K562 (cell line): ENCODE measurements around the gene FGF2. TPM values are rescaled to one million over a fixed set of nuclear protein-coding genes. Genes with fewer than 3 reads are reported as not detected.

Experiments used
- CHD7 ChIP-seq: fragments of 200-600 bp; sonication (generic); IDR thresholded peaks from one replicate; pipeline ENCODE4 v1.6.1; 2012; ENCODE audit warnings: mild to moderate bottlenecking, low read depth, low read length, inconsistent platforms
- FOSL1 ChIP-seq: fragments of 200-800 bp; sonication (Bioruptor generic); conservative IDR thresholded peaks from 2 replicates; pipeline ENCODE4 v1.6.1; 2016; ENCODE audit warnings: missing genetic modification characterization, missing compliant biosample characterization
- MAX ChIP-seq: sonication (generic); formaldehyde crosslinking; IDR thresholded peaks from 2 replicates; pipeline ENCODE4 v1.9.0; 2022; ENCODE audit warnings: mild to moderate bottlenecking, missing genetic modification reagents
- SUPT5H ChIP-seq: fragments of 450-650 bp; IDR thresholded peaks from 2 replicates; pipeline ENCODE4 v1.6.1; 2016
- YBX1 ChIP-seq: fragments of 450-650 bp; IDR thresholded peaks from 2 replicates; pipeline ENCODE4 v1.7.1; 2016; ENCODE audit warnings: mild to moderate bottlenecking
- ZNF197 ChIP-seq: fragments of 200-800 bp; sonication (Bioruptor generic); IDR thresholded peaks from 2 replicates; pipeline ENCODE4 v1.6.1; 2016; ENCODE audit warnings: low read depth, missing genetic modification characterization, missing compliant biosample characterization
- ZNF592 ChIP-seq: fragments of 450-650 bp; IDR thresholded peaks from 2 replicates; pipeline ENCODE4 v1.6.1; 2017; ENCODE audit warnings: antibody characterized with exemption, mild to moderate bottlenecking
- ZNF639 ChIP-seq, 2 experiments: fragments of 200-800 bp in 1 of 2; sonication (Bioruptor generic) in 1 of 2; sonication (generic) in 1 of 2; formaldehyde crosslinking in 1 of 2; IDR thresholded peaks in 1 of 2; conservative IDR thresholded peaks in 1 of 2; 2 replicates each; pipeline versions ENCODE4 v1.5.0 to v1.6.1; 2016 to 2020; ENCODE audit warnings: missing compliant biosample characterization in 1 of 2, missing genetic modification characterization in 1 of 2, missing genetic modification reagents in 1 of 2
- ZZZ3 ChIP-seq: fragments of 450-650 bp; IDR thresholded peaks from 2 replicates; pipeline ENCODE4 v1.6.1; 2016; ENCODE audit warnings: antibody characterized with exemption, mild to moderate bottlenecking, moderate library complexity
- polyA plus RNA-seq, 8 experiments: library from polyadenylated mRNA; depleted of rRNA in 4 of 8; stranded (reverse) in 5 of 8; unstranded in 3 of 8; fragments of >200 nt; fragmentation: Nextera tagmentation in 2 of 8; fragmentation: Illumina TruSeq in 1 of 8; extraction: Ambion mirVana in 2 of 8; extraction: Trizol in 1 of 8; gene quantifications; 2 replicates each; pipeline versions ENCODE4 v1.2.1 to v1.2.3, GENCODE V29; 2011 to 2014; ENCODE audit warnings: inconsistent platforms in 1 of 8, missing spikeins in 1 of 8
- total RNA-seq, 7 experiments: library from RNA; depleted of rRNA in 6 of 7; stranded (reverse); fragments of >200 nt in 6 of 7; fragmentation: Illumina TruSeq in 2 of 7; extraction: Trizol in 2 of 7; gene quantifications; 2 replicates each; pipeline versions ENCODE4 v1.2.1 to v1.2.3, GENCODE V29; 2011 to 2021; ENCODE audit warnings: low replicate concordance in 1 of 7

FGF2 gene
- total and polyA plus RNA-seq, 9 of the 15 experiments (the other 6 are each of a cell fraction or from before 2014, with no cell fraction given): 2.5 to 19.4 (median 9.2) TPM

GRCh38 chr4:122806981-122807679, 19.5 kb upstream of the FGF2 start (continued):
- TF ChIP-seq CHD7 (no peak), ZNF592 (peak; percentile 87), ZNF639 (CRISPR knock-in tag; conservative IDR thresholded peaks at IDR 0.05 in 1 of 2, IDR thresholded peaks at IDR 0.05 in 1 of 2) (0 out of 4 replicates have a peak, but pooled peaks of 1 of the 2 experiments have one; percentile 23), ZZZ3 (no peak), FOSL1 (tag) (no peak), ZNF197 (CRISPR knock-in tag) (peak; percentile 38; the same call in 1 of the 2 replicates), SUPT5H (no peak), YBX1 (no peak), MAX (no peak)
